DND-41 (cell line): ENCODE data around the gene STARD10.

Experiments used
- CTCF ChIP-seq: IDR thresholded peaks from 2 replicates; pipeline ENCODE4 v1.5.1; 2012; ENCODE audit warnings: borderline replicate concordance, low read length, moderate library complexity, mild to moderate bottlenecking; ENCODE audit not compliant: poor library complexity, severe bottlenecking; ENCODE audit errors: extremely low read depth
- EZH2 ChIP-seq: IDR thresholded peaks from 3 replicates; pipeline ENCODE4 v1.6.1; 2012; ENCODE audit warnings: borderline replicate concordance, low read depth, mild to moderate bottlenecking, moderate library complexity, low read length, inconsistent platforms; ENCODE audit not compliant: severe bottlenecking

GRCh38 chr11:72828081-72828567 lies 34.3 kb upstream of the STARD10 start:
- TF ChIP-seq CTCF (no peak), EZH2 (no peak)
